ENCODE data around the gene TRMT112.

TRMT112 gene

DNA sequence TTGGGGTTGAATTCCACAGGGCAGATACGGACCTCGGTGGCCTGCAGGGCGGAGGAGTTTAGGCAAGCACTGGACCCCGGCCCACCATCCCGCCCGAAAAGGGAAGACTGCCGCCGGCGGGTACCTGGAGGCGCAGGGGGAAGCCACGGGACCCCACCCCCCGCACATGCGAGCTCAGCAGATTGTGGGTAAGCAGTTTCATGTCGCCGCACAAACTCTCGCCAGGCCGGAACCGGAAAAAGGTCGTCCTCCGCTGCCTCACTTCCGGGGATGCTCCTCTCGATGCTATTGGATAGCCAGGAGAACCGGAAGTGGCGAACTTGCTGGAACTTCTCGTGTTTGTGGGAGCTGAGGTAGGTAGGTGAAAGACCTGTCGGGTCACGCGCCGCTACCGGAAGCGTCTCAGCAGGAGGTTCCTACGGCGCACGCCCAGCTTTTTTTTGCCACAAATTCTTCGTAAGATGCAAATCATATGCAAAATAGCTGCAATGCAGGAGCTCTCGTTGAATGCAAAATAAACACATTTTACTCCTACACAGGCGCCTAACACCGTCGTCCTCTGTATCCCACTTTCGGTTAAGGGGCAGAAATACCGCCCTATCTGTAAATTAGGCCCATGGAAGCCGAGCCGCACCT lies at the start of gene TRMT112:
TSS of gene TRMT112 (minus strand) at position 235 of the 636 bp plus-strand sequence. CDS start at position 202, 33 bp downstream.
- DNase-seq (ENCODE audit: low read depth): peak; percentile 85

DNA sequence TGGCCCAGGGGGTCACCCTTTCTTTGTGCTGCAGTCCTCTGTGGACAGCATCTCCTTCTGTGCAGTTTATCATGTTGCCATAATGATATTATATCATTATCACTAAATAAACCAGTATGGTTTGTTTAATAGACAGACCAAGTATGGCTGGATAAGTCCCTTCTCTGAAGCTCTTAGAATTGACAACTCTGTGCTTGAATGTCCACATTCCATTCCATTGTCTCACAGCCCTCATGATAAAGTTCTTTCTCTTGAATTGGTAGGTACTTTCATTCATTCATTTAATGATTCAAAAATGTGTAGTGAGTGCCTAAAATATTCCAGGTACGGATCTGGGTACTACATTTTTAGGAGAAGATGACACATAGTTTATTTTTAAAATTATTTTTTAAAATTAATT lies 49.4 kb upstream of the TRMT112 start:
- no peak for DNase-seq (ENCODE audit: low read depth)

- DNase-seq (ENCODE audit: low read depth): no peak
These were observed 47.6 kb upstream of the TRMT112 start for GRCh38 chr11:64364911-64365310.

DNA sequence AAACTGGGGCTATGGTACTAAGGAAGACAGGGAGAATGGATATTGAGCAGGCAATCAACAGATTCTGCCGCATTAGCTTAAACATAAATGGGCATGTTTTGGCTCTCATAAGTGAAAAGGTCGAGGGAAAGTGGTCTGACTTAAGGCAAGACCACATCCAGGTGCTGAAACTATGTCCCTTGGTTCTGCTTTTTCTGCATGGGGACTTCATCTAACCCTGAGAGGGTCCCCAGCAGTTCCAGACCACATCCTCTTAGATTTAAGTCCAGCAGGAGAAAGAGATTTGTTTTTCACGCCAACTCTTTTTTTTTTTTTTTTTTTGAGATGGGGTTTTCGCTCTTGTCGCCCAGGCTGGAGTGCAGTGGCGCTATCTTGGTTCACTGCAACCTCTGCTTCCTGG lies 47.1 kb upstream of the TRMT112 start:
- no peak for DNase-seq (ENCODE audit: low read depth)

DNA sequence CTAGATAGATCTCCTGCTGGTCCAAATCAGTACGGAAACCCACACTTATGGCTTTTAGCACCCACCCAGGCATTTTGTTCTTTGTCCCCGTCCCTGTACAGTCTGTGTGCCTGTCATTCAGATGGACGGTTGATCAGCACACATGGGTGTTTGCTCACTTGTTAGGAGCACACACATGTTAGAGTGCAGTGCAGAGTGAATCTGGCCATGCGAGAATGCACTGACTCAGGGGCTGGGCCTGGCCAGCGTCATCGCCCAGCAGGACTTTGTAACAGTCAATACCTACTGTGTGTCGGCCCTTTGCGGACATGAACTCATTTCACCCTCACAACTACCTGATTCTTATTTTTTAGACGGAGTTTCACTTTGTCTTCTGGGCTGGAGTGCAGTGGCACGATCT lies 45.0 kb upstream of the TRMT112 start:
- no peak for DNase-seq (ENCODE audit: low read depth)

DNA sequence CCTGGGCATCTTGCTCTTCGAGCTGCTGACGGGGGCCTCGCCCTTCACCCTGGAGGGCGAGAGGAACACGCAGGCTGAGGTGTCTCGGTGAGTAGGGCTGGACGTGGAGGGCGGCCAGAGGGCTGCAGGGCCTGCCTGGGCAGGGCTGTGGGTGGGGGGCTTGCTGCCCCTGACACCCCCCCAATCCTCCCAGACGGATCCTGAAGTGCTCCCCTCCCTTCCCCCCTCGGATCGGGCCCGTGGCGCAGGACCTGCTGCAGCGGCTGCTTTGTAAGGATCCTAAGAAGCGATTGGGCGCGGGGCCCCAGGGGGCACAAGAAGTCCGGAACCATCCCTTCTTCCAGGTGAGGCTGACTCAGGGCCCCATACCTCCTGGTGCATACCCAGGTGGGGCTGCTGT lies 44.3 kb upstream of the TRMT112 start:
- DNase-seq (ENCODE audit: low read depth): no peak

DNA sequence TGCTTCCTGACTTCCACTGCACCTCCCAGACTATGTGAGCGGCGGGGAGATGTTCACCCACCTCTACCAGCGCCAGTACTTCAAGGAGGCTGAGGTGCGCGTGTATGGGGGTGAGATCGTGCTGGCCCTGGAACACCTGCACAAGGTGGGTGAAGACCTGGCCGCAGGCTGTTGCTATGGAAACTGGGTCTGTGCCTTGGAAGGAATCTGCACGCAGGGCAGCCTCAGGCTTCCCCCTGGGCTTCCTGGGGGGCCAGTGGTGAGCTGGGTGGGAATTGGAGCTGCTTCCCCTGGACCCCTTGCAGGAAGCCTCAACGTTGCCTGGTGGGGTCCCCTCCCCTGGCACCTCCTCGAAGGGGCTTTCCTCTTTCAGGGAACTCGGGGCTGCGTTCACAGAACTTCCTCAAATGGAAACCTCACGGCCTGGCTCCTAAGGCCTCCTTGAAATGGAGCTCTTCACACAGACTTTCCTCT lies 43.1 kb upstream of the TRMT112 start:
- no peak for DNase-seq (ENCODE audit: low read depth)

DNA sequence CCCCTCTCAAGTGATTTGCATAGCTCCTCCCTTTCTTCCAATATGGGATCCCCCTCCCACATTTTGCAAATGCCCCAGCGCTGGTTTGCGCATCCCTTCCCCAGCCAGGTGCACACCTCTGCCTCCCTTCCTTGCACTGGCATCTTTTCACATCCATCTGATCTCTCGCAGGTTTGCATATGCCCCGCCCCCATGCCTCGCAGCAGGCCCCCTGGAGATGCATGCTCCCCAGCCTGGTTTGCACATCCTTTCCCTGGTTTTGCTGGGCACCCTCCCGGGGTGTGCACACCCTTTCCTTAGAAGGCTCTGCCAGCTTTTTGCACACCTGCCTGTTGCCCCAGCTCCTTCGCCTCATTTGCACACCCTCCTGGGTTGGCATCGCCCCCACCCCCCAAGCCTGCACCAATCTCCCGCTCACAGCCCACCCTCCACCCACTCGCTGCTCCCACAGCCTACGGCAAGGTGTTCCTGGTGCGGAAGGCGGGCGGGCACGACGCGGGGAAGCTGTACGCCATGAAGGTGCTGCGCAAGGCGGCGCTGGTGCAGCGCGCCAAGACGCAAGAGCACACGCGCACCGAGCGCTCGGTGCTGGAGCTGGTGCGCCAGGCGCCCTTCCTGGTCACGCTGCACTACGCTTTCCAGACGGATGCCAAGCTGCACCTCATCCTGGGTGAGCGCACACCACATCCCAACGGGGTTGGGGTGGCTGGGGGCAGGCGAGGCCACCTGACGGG lies 42.5 kb upstream of the TRMT112 start:
- DNase-seq (ENCODE audit: low read depth): no peak

- no peak for DNase-seq (ENCODE audit: low read depth)
These were observed 41.8 kb upstream of the TRMT112 start, which contains the start of gene RPS6KA4 for GRCh38 chr11:64358907-64359711. Gene RPS6KA4, plus strand, starts transcription at chr11:64359162. Its CDS starts 74 bp downstream, at chr11:64359236.

DNA sequence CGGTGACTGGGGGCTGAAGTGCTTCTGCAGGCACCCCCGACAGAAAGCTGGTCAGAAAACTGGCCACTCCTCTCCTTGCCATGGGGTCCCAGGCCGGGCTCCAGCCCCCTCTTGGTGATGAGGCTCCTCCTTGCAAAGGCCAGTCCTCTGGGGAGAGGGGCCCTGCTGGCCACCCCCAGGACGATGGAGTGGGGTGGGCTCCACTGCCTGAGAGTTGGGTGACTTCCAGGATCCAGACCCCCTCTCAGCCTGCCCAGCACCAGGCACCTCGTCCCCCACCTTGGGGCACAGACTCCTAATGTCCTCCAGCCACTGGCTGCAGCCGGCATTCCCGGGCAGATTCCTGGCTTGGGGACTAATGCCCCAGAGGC lies 41.2 kb upstream of the TRMT112 start:
- DNase-seq (ENCODE audit: low read depth): no peak

GRCh38 chr11:64357904-64358535 lies 40.7 kb upstream of the TRMT112 start:
- DNase-seq (ENCODE audit: low read depth): no peak

DNA sequence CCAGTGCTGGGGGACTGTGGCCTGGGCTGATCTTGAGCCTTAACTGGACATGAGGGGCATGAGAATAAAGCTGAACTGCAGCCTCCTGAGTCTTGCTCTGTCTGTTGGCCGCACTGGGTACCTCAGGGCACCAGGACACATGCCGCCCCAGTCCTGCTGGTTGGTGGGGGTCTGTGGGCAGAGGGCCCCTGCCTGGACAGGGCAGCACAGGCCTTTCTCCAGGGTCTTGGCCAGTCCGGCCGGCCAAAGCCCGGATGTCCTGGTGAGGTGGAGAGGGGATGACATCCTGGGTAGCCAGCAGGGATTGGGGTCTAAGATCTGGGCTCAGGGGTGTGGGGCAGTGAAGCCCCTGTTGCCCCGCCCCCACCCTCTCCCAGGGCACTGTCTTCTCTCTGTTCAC lies 40.1 kb upstream of the TRMT112 start:
- DNase-seq (ENCODE audit: low read depth): no peak

- DNase-seq (ENCODE audit: low read depth): no peak
These were observed 39.4 kb upstream of the TRMT112 start for GRCh38 chr11:64356498-64357411.

DNA sequence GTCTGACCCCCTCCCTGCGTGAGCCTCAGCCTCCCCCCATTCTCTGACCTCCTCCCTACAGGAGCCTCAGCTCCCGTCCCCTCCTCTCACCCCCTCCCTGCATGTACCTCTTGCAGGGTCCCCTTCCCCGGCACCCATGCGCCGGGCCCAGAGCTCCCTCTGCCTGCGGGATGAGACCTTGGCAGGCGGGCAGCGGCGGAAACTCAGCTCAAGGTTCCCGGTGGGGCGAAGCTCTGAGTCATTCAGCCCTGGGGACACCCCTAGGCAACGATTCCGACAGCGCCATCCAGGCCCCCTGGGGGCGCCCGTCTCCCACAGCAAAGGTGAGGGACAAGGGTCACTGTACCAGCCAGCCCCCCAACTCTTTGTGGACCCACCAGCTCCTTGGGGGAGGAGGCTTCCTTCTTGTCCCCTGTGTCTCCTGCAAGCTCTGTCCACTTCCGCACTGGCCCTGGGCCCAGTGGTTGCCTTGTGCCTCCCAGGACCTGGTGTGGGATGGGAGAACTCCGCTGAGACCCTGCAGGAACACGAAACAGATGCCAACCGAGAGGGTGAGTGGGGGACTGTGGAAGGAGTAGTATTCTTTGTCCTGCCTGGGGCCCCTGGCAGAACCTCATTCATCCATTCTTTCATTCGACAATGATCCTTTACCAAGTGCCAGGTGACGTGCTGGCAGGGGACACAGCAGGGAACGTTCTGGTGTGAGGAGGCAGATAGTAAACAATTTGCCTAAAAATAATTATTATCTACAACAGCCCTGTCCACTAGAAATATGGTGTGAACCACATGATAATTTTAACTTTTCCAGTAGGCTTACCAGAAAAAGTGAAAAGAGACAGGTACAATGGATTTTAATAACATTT lies 38.0 kb upstream of the TRMT112 start:
- peak; percentile 91 for DNase-seq (ENCODE audit: low read depth)

DNA sequence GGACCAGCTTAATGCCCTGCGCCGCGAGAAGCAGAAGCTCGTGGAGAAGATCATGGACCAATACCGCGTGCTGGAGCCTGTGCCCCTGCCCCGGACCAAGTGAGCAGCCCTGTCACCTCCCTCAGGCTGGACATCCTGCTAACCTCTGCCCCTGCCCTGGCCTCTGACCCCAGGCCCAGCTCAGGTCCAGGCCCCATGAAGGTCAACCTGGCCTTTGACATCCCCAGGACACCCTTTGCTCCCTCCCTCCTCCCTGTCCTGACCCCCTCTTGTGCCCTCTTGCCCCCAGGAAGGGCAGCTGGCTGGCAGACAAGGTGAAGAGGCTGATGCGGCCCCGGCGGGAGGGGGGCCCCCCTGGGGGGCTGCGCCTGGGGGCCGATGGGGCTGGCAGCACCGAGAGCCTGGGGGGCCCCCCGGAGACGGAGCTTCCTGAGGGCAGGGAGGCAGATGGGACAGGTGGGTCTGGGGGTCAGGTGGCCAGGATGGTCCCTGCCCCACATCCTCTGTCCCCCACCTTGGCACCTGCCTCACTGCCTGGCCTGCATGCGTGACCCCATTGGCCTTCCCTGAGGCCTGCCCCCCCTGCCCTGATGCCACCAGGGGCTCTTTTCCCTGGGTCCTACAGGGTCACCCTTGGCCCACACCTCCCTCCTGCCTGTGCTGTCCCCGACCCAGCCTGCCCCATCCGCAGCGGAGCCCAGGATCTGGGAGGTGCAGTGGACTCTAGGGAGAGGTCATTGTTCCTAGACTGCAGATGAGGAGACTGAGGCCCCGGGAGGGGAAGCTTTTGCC lies 36.6 kb upstream of the TRMT112 start:
- DNase-seq (ENCODE audit: low read depth): no peak

DNA sequence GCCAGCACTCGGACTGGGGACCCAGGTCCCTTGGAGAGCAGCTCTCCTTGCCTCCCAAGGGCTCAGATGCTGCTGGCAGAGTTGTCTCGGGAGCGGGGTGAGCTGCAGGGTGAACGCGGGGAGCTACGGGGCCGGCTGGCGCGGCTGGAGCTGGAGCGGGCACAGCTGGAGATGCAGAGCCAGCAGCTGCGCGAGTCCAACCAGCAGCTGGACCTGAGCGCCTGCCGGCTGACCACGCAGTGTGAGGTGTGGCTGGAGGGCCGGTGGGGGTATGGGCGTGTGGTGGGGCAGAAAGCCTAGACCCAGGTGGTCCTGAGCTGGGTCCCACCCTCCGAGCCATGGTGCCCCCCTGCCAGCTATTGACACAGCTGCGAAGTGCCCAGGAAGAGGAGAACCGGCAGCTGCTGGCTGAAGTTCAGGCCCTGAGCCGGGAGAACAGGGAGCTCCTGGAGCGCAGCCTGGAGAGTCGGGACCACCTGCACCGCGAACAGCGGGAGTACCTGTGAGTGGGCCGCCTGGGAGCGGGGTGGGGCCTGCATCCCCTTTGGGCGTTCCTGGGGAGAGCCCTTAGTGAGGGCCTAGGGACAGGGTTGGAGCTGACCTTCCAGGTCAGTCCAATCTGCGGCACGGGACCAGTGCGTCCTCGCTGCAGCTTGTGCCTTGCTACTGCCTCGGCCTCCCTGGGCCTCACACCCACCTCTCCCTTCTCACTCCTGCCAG lies 35.8 kb upstream of the TRMT112 start:
- no peak for DNase-seq (ENCODE audit: low read depth)

DNA sequence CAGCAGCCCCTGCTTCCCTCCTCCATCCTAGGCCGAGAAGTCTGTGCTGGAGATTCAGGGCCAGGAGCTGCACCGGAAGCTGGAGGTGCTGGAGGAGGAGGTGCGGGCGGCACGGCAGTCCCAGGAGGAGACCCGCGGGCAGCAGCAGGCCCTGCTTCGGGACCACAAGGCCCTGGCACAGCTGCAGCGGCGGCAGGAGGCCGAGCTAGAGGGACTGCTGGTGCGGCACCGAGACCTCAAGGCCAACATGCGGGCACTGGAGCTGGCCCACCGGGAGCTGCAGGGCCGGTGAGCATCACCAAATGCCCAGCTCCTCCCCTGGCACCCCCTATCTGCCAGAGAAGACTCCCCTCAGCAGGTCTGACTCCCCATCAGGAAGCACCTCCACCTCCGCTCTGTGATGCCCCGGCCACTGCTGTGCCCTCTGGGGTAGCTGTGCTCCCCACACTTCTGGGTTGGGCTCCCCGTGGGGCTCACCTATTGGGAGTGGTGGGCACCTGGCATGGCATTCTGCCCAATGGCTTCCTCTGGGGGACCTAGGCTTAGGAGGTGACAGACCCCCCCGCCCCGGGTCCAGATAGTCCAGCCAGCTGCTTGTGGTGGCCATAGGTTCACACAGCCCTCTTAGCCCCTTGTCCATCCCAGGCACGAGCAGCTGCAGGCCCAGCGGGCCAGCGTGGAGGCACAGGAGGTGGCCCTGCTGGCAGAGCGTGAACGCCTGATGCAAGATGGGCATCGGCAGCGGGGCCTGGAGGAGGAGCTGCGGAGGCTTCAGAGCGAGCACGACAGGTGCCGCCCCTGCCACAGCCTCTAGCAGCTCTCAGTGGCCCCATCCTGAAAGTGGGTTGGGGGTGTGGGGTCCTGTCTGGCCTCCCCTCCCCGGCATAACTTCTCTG lies 35.0 kb upstream of the TRMT112 start:
- DNase-seq (ENCODE audit: low read depth): no peak

Measured in CMK (cell line).